RWPE1 (cell line): ENCODE data around the gene SLC7A7.
"Not testable (repeated sequence)": the region's sequence is repeated elsewhere in the genome, so short reads cannot be mapped to it uniquely, and the experiment has no call there.

ENCODE experiments used
- CTCF ChIA-PET: fragments of 350-600 bp; sonication (Branson Sonifier 250); formaldehyde crosslinking; extraction: SDS; loops from one replicate; lab custom pipeline; 2021; lab: Yijun Ruan, JAX
- POLR2A ChIA-PET: fragments of 400-600 bp; formaldehyde crosslinking; extraction: SDS; loops from one replicate; lab custom pipeline; 2020; ENCODE audit warnings: antibody characterized with exemption; ENCODE audit not compliant: low non-redundant PET; lab: Yijun Ruan, JAX
- DNase-seq: peaks from one replicate; pipeline ENCODE4 v3.0.0; 2012; ENCODE audit warnings: low spot score
- H3K27ac ChIP-seq: fragments of 450-650 bp; 2 replicates; pipeline ENCODE4 v1.5.1; 2017
- TF ChIP-seq, protein P1 (sequence below): fragments of 450-650 bp; conservative IDR thresholded peaks from 2 replicates; pipeline ENCODE4 v1.5.1; 2017; ENCODE audit warnings: low read depth, mild to moderate bottlenecking

Gene SLC7A7

DNA sequence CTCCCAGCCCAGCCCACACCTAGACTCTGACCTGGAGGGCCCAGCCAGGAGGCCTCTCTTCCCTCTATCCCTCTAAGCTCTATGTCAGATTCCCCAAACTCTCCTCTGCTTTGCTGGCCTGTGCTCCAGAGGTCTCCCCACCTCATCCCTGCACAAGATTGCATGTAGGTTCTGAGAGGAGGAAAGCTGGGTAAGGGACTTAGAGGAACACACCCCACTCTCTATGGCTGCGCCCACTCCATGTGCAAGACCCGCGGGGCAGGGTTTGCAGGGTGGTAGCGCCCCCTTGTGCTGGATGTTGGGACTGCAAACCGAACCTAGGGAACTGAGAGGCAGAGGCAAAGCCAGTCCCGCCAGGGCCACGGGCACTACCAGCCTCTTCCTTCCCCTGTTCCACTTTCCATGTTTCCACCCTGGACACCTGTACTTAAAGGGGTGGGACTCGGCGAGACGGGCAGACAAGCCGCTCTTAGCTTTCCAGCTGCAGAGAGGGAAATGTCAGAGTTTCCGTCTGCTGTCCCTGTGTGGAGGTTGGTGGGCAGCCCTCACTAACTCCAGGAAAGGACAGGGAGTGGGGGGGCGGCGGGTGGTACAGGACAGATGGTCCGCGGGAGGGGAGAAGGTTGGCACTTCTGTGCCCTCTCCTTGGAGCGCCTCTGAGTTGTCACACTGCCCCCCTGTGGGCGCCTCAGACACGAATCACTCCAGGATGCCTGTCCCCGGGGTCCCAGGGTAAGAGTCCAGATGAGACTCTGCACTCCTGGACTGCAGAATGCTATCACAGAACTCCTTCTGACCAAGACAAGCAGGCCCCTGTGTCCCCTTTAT, 37.9 kb upstream of the SLC7A7 start:
- TF ChIP-seq, protein P1, sequence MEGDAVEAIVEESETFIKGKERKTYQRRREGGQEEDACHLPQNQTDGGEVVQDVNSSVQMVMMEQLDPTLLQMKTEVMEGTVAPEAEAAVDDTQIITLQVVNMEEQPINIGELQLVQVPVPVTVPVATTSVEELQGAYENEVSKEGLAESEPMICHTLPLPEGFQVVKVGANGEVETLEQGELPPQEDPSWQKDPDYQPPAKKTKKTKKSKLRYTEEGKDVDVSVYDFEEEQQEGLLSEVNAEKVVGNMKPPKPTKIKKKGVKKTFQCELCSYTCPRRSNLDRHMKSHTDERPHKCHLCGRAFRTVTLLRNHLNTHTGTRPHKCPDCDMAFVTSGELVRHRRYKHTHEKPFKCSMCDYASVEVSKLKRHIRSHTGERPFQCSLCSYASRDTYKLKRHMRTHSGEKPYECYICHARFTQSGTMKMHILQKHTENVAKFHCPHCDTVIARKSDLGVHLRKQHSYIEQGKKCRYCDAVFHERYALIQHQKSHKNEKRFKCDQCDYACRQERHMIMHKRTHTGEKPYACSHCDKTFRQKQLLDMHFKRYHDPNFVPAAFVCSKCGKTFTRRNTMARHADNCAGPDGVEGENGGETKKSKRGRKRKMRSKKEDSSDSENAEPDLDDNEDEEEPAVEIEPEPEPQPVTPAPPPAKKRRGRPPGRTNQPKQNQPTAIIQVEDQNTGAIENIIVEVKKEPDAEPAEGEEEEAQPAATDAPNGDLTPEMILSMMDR: peak; percentile 91
- H3K27ac ChIP-seq: peak overlapping the region; percentile 99
- ChIA-PET CTCF (interaction anchor here (0.6 to 2.2 kb wide), 34 partner anchors 9 to 1319 kb away, joined by 3 to 37 read pairs (median 5); partner anchors contain the start of genes LRP10, MRPL52 and SLC7A7), POLR2A (interaction anchor here (0.5 to 0.7 kb wide), 2 partner anchors 15 to 34 kb away, joined by 6 to 7 read pairs; no protein-coding TSS in a partner anchor)
- DNase-seq: peak; percentile 51

DNA sequence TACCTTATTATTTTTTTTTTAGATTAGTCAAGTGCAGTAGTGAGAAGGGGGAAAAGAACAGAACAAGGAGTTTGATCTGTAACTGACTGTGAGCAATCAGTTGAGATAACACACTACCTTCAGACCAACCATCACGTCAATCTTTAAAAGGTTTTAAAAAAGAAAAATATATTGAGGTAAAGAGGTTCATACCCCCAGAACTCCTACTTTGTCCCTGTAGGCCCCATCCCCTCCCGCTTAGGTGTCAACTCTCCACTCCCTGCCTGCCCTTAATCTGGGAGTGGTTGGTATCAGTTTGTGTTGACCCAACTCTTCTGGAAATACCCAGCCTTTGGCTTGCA, 37.3 kb upstream of the SLC7A7 start:
- DNase-seq: no peak
- TF ChIP-seq, protein P1: no peak
- peak overlapping the region; percentile 99 for H3K27ac ChIP-seq
- POLR2A ChIA-PET: interaction anchor here (0.7 kb wide), 1 partner anchor 14 kb away, joined by 6 read pairs; no protein-coding TSS in a partner anchor
- CTCF ChIA-PET: interaction anchor here (0.6 to 2.2 kb wide), 26 partner anchors 9 to 1319 kb away, joined by 3 to 37 read pairs (median 5); partner anchors contain the start of gene SLC7A7

DNA sequence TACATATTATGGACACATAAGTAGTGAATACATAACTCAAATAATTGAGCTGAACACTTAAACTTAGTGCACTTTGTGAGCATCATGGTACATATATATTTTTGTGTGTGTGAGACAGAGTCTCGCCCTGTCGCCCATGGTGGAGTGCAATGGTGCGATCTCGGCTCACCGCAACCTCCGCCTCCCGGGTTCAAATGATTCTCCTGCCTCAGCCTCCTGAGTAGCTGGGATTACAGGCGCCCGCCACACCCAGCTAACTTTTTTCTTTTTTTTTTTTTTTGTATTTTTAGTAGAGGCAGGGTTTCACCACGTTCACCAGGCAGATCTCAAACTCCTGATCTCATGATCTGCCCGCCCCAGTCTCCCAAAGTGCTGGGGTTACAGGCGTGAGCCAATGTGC, 36.9 kb upstream of the SLC7A7 start:
- H3K27ac ChIP-seq: peak overlapping the region; percentile 99
- DNase-seq, POLR2A ChIA-PET: not testable (repeated sequence)
- CTCF ChIA-PET: interaction anchor here (0.6 to 2.2 kb wide), 25 partner anchors 8 to 295 kb away, joined by 3 to 37 read pairs (median 5); partner anchors contain the start of gene SLC7A7

DNA sequence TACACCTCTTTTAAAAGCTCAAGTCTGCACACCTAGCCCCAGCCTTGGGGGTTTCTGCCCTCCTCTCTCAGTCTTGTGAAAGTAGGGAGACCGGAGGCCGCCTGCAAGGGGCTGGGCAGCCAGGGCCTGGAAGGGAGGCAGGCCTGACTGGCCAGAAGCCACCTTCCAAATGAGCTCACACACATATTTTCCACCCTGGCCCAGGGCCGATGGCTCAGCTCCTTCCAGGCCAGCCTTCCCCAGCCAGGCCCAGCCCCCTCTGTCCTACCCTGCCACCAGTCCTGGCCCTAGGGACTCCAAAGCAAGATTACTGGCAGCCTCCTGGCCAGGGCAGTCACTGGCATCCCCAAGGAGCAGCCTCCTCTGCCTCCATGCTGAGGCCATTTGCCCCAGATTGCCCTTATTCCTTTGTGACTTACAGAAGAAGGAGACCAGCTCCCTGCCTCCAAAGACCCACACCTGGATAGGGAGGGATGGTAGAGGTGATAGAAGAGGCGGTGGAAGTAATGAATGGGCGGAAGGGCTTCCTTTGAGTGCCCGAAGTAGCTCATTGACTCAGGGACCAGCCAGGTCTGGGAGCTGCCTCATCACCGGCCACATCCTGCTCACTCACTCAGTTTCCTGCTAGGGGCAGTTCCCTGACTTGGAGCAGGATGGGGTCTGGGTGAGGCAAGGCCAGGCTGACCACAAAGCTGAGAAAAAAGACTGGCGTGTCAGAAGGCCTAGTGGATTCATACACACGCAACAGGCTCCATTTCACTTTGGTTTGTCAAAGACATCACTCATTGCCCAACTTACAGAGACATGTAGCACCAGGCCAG, 35.9 kb upstream of the SLC7A7 start:
- ChIA-PET CTCF (interaction anchor here (0.6 to 2.0 kb wide), 5 partner anchors 14 to 294 kb away, joined by 3 to 7 read pairs (median 4); no protein-coding TSS in a partner anchor), POLR2A (interaction anchor here (1.7 kb wide), 1 partner anchor 13 kb away, joined by 9 read pairs; no protein-coding TSS in a partner anchor)
- peak overlapping the region; percentile 99 for H3K27ac ChIP-seq
- TF ChIP-seq, protein P1: no peak
- DNase-seq: peak; percentile 48

DNA sequence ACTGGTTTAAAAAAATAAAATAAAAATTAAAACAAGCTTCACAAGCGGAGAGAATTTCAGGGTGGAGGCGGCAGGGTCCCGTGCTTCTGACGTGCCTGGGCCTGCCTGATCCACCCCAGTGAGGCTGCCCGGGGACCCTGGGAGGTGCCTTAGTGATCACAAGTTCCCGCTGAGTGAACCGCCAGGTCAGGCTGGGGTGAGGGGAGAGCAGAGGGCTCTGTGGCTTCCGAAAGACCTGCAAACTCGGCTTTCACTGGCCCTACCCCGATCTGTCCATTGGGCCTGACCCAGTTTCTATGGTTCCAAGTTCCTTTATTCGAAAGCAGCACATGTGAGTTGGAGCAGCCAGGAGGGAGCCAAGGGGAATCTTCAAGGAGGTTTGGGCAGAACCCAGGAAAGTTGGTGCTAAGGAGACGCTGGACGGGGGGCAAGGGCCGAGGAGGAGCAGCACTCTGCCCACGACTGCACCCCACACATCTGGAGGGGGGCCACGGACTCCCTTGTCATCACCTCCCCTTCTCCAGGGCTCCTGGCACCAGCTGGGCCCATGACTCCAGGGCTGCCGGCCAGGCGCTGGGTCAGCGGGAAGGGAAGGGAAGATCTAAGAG, 34.1 kb upstream of the SLC7A7 start:
- TF ChIP-seq, protein P1: no peak
- ChIA-PET POLR2A (interaction anchor here (0.5 to 2.4 kb wide), 3 partner anchors 11 to 33 kb away, joined by 3 to 19 read pairs (median 4); no protein-coding TSS in a partner anchor), CTCF (interaction anchor here (1.0 to 1.1 kb wide), 2 partner anchors 28 to 37 kb away, joined by 3 read pairs; no protein-coding TSS in a partner anchor)
- DNase-seq: peak; percentile 35
- H3K27ac ChIP-seq: peak overlapping the region; percentile 99
